Nephron progenitor cell (in vitro differentiated cells): Measurements from ENCODE around the gene TOP2B.

Experiments
- DNase-seq: peaks from one replicate; pipeline ENCODE4 v3.0.0; 2021
- H3K27ac Mint-ChIP-seq: 2 replicates; pipeline ENCODE4 v1.8.0; 2021; ENCODE audit warnings: mild to moderate bottlenecking, moderate library complexity, mixed read lengths
- H3K27me3 Mint-ChIP-seq: 2 replicates; pipeline ENCODE4 v1.8.0; 2021; ENCODE audit warnings: mild to moderate bottlenecking, low read depth, mixed read lengths; ENCODE audit not compliant: poor library complexity
- H3K36me3 Mint-ChIP-seq: 2 replicates; pipeline ENCODE4 v1.8.0; 2021; ENCODE audit warnings: low read depth, mixed read lengths
- H3K4me1 Mint-ChIP-seq: 2 replicates; pipeline ENCODE4 v1.8.0; 2021; ENCODE audit warnings: mixed read lengths
- H3K4me3 Mint-ChIP-seq: 2 replicates; pipeline ENCODE4 v1.8.0; 2021; ENCODE audit warnings: mild to moderate bottlenecking, moderate library complexity, mixed read lengths
- H3K9me3 Mint-ChIP-seq: 2 replicates; pipeline ENCODE4 v1.8.0; 2021; ENCODE audit warnings: mild to moderate bottlenecking, moderate library complexity, mixed read lengths
- CTCF ChIP-seq: fragments of 200-600 bp; sonication (generic); IDR thresholded peaks from 2 replicates; pipeline ENCODE4 v1.5.0; 2021; ENCODE audit warnings: antibody characterized with exemption

TOP2B gene

DNA sequence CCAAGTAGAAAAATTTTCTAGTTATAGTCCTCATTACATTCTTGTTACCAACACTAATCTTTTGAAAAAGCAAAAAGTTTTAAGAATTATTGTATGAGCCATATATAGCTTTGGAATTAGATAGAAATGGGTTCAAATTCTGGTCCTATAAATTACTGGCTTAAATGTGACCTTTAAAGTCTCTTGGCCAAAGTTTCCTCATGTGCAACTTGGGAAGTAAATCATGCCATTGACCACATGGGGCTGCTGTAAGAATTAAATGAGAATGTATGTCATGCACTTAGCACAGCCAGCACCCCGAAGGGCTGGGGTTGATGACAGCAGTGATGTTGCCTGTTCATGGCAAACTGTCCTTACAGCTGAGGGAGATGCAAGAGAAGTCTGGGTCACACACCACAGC, 108.3 kb downstream of the TOP2B start:
- Mint-ChIP-seq H3K36me3 (peaks cover 12% of the 10 kb centered on the region), H3K4me1 (peaks cover 12% of the 10 kb centered on the region), H3K4me3 (no peak overlapping the region), H3K27ac (no peak overlapping the region), H3K9me3 (no peaks in the 10 kb centered on the region), H3K27me3 (no peaks in the 10 kb centered on the region)
- DNase-seq: no peak
- no peak for TF ChIP-seq CTCF

DNA sequence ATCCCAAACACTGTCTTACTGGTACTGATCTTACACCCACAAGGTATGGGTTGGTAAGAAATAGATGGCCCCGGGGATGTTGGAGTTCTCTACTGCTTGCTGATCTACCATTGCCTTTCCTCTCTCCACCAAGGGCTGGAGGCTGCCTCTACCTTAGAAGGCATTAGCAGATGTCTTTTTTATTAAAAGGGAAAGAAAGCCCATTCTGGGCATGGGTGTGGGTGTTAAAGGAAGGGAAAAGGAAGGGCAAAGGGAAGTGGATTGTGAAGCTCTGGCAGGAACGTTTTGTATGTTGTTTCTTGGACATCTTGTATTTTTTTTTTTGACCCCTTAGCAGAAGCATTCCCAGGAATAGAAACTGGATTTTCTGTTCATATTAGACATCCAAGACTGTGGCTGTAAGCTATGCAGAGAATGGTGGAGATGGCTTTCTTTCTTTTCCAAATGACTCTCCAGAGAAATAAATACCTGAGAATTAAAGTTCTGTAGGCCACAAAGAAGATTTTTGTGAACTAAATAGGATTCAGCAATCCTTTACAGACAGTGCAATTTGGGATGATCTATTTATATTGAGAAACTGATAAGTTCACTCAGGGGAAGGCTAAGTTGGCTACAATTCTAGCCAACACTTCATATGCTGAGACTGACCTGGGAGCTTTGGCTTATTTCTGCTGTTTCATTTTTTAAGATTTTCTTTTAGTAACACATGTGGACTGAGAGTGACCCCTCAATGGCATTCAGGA, 108.8 kb downstream of the TOP2B start:
- Mint-ChIP-seq H3K27me3 (no peaks in the 10 kb centered on the region), H3K27ac (no peak overlapping the region), H3K4me1 (peaks cover 12% of the 10 kb centered on the region), H3K9me3 (peaks cover 1% of the 10 kb centered on the region), H3K36me3 (peaks cover 12% of the 10 kb centered on the region), H3K4me3 (no peak overlapping the region)
- DNase-seq: no peak
- no peak for TF ChIP-seq CTCF

GRCh38 chr3:25554376-25554775, 110.3 kb downstream of the TOP2B start:
- no peak for TF ChIP-seq CTCF
- H3K4me1 Mint-ChIP-seq: peaks cover 12% of the 10 kb centered on the region
- peaks cover 12% of the 10 kb centered on the region for H3K36me3 Mint-ChIP-seq
- H3K4me3 Mint-ChIP-seq: no peak overlapping the region
- no peaks in the 10 kb centered on the region for H3K27me3 Mint-ChIP-seq
- H3K9me3 Mint-ChIP-seq: peaks cover 6% of the 10 kb centered on the region
- DNase-seq: no peak
- H3K27ac Mint-ChIP-seq: no peak overlapping the region

GRCh38 chr3:25552251-25552650, 112.5 kb downstream of the TOP2B start:
- H3K4me1 Mint-ChIP-seq: peaks cover 20% of the 10 kb centered on the region
- no peak for TF ChIP-seq CTCF

DNA sequence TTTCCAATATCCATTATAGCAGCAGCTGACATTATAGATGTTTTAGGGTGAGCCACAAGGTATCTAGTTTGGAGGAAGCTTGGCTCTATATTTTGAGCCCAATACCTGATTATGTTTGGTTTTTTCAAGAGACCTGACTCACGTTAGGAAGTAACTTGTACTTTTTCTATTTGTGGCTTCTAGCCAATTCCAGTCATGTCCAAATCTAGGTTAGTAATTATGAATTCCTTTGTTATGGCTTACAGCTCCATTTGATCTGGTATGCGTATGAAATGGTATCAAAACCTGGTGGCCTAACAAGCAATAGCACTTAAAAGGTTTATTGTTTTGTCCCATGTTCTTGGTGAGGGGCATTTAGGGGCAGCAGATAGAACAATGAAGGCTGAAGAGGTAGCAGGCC, 115.9 kb downstream of the TOP2B start:
- H3K4me3 Mint-ChIP-seq: no peak overlapping the region
- H3K27me3 Mint-ChIP-seq: no peaks in the 10 kb centered on the region
- DNase-seq: no peak
- no peak for TF ChIP-seq CTCF
- peaks cover 10% of the 10 kb centered on the region for H3K9me3 Mint-ChIP-seq
- peaks cover 32% of the 10 kb centered on the region for H3K4me1 Mint-ChIP-seq
- H3K36me3 Mint-ChIP-seq: peaks cover 10% of the 10 kb centered on the region
- no peak overlapping the region for H3K27ac Mint-ChIP-seq

More at GRCh38 chr3:25552251-25552650, 112.5 kb downstream of the TOP2B start:
- Mint-ChIP-seq H3K27me3 (no peaks in the 10 kb centered on the region), H3K4me3 (no peak overlapping the region), H3K36me3 (peaks cover 12% of the 10 kb centered on the region), H3K27ac (no peak overlapping the region), H3K9me3 (peaks cover 10% of the 10 kb centered on the region)
- DNase-seq: no peak
